Endothelial cell of umbilical vein (primary cell): Measurements from ENCODE around the gene DLGAP4. TPM values are rescaled to one million over a fixed set of nuclear protein-coding genes. Genes with fewer than 3 reads are reported as not detected.

Source experiments
- BruUV-seq: library from RNA; stranded (reverse); fragments of 400-500 nt; replicated peaks from 2 replicates; lab custom pipeline; 2021; lab: Mats Ljungman, UMichigan
- CTCF ChIA-PET: fragments of 300-600, 350-600 bp; sonication (Branson Sonifier 250); formaldehyde crosslinking; loops from one replicate; lab custom pipeline; 2021; ENCODE audit warnings: antibody characterized with exemption, inconsistent platforms; lab: Charles Lee
- POLR2A ChIA-PET: fragments of 300-600, 350-600 bp; sonication (Branson Sonifier 250); formaldehyde crosslinking; loops from one replicate; lab custom pipeline; 2021; ENCODE audit warnings: antibody characterized with exemption, inconsistent platforms; lab: Charles Lee
- DNase-seq: peaks from one replicate; pipeline ENCODE4 v3.0.0-alpha.2; 2011; ENCODE audit warnings: low read depth, low spot score
- FAIRE-seq: peaks from 2 replicates; lab custom pipeline; 2011; peaks lifted over from hg19 to GRCh38; lab: Jason Lieb, UNC
- H2AFZ ChIP-seq: 2 replicates; pipeline ENCODE4 v1.6.0; 2012; ENCODE audit warnings: low read depth, low read length, control low read depth, inconsistent platforms
- H3K27ac ChIP-seq: 2 replicates; pipeline ENCODE4 v1.5.1; 2011; ENCODE audit warnings: low read depth, mild to moderate bottlenecking, control low read depth, low read length, moderate library complexity; ENCODE audit not compliant: insufficient read depth
- H3K27me3 ChIP-seq, 2 experiments: 2 replicates each; pipeline versions ENCODE4 v1.6.0 to v1.6.1; 2011; ENCODE audit warnings: low read length in 2 of 2, mixed read lengths in 1 of 2; ENCODE audit not compliant: control insufficient read depth in 2 of 2, insufficient read depth in 2 of 2
- H3K36me3 ChIP-seq, 2 experiments: 2 replicates in 1 of 2; 3 replicates in 1 of 2; pipeline ENCODE4 v1.5.1; 2011; ENCODE audit warnings: low read length in 2 of 2, mild to moderate bottlenecking in 1 of 2, moderate library complexity in 1 of 2; ENCODE audit not compliant: control insufficient read depth in 2 of 2, insufficient read depth in 2 of 2; ENCODE audit errors: extremely low read depth in 1 of 2
- H3K4me1 ChIP-seq: 3 replicates; pipeline ENCODE4 v1.5.1; 2011; ENCODE audit warnings: mild to moderate bottlenecking, low read length; ENCODE audit not compliant: control insufficient read depth, insufficient read depth; ENCODE audit errors: extremely low read depth
- H3K4me2 ChIP-seq: 2 replicates; pipeline ENCODE4 v1.6.1; 2011; ENCODE audit warnings: low read length, control low read depth, mixed read lengths; ENCODE audit not compliant: insufficient read depth
- H3K4me3 ChIP-seq, 3 experiments: fragments of 200-600 bp in 1 of 3; sonication (generic), shearing (Covaris generic) in 1 of 3; replicated peaks in 1 of 3; 2 replicates each; pipeline ENCODE4 v1.5.1; 2011 to 2016; ENCODE audit warnings: control low read depth in 3 of 3, low read length in 3 of 3, mild to moderate bottlenecking in 2 of 3, inconsistent platforms in 1 of 3, low read depth in 1 of 3, moderate library complexity in 1 of 3; ENCODE audit not compliant: insufficient read depth in 1 of 3
- H3K79me2 ChIP-seq: 2 replicates; pipeline ENCODE4 v1.6.0; 2012; ENCODE audit warnings: low read length, inconsistent platforms; ENCODE audit not compliant: control insufficient read depth, insufficient read depth
- H3K9ac ChIP-seq: replicated peaks from 2 replicates; pipeline ENCODE3; 2011; ENCODE audit warnings: low read length, control low read depth; ENCODE audit not compliant: insufficient read depth; ENCODE audit errors: extremely low read depth
- H3K9me1 ChIP-seq: replicated peaks from 3 replicates; pipeline ENCODE4 v1.6.0; 2011; ENCODE audit warnings: mild to moderate bottlenecking, low read length; ENCODE audit not compliant: control insufficient read depth, insufficient read depth; ENCODE audit errors: extremely low read depth
- H3K9me3 ChIP-seq: replicated peaks from 2 replicates; pipeline ENCODE4 v1.5.1; 2012; ENCODE audit warnings: low read length, inconsistent platforms; ENCODE audit not compliant: control insufficient read depth, insufficient read depth
- H4K20me1 ChIP-seq: replicated peaks from 2 replicates; pipeline ENCODE3; 2011; ENCODE audit warnings: mild to moderate bottlenecking, low read length; ENCODE audit not compliant: control insufficient read depth, insufficient read depth; ENCODE audit errors: extremely low read depth
- CTCF ChIP-seq, 2 donors: IDR thresholded peaks; 1 replicate in 1 of 2; 2 replicates in 1 of 2; pipeline ENCODE4 v1.5.1; 2011; ENCODE audit warnings: low read length in 2 of 2, mild to moderate bottlenecking in 2 of 2, moderate library complexity in 2 of 2, control low read depth in 1 of 2, inconsistent platforms in 1 of 2, low read depth in 1 of 2; ENCODE audit not compliant: insufficient read depth in 1 of 2; ENCODE audit errors: extremely low read depth in 1 of 2
- EZH2 ChIP-seq: IDR thresholded peaks from 2 replicates; pipeline ENCODE4 v1.6.1; 2012; ENCODE audit warnings: borderline replicate concordance, low read depth, mild to moderate bottlenecking, moderate library complexity, low read length, inconsistent platforms; ENCODE audit not compliant: severe bottlenecking
- FOS ChIP-seq: IDR thresholded peaks from 2 replicates; pipeline ENCODE4 v1.6.1; 2011; ENCODE audit warnings: mild to moderate bottlenecking, low read length, moderate library complexity, borderline replicate concordance; ENCODE audit not compliant: insufficient read depth
- GATA2 ChIP-seq: IDR thresholded peaks from 2 replicates; pipeline ENCODE4 v1.7.0; 2011; ENCODE audit warnings: low read depth, mild to moderate bottlenecking, moderate library complexity, mixed read lengths, low read length; ENCODE audit not compliant: insufficient read length, insufficient read depth
- JUN ChIP-seq: IDR thresholded peaks from 2 replicates; pipeline ENCODE4 v1.6.1; 2011; ENCODE audit warnings: borderline replicate concordance, low read depth; ENCODE audit not compliant: insufficient read length, insufficient read depth
- MAX ChIP-seq: IDR thresholded peaks from 2 replicates; pipeline ENCODE4 v1.6.1; 2011; ENCODE audit not compliant: insufficient read depth, insufficient read length
- POLR2A ChIP-seq: IDR thresholded peaks from 2 replicates; pipeline ENCODE4 v1.6.1; 2012; ENCODE audit warnings: low read depth, mild to moderate bottlenecking, control low read depth, low read length
- dilution Hi-C: fragments of 300-500 bp; cut with MboI; formaldehyde crosslinking; loops from one replicate; pipeline ENCODE4 v1.15.0; 2019; ENCODE audit warnings: low sequenced_read_pairs; ENCODE audit not compliant: extremely low pct_ligation_motif_present
- intact Hi-C: fragments of 100-400 bp; cut with micrococcal nuclease; formaldehyde crosslinking; loops from one replicate; pipeline ENCODE4 v1.10.0; 2022
- polyA plus RNA-seq, 4 experiments: library from polyadenylated mRNA; depleted of rRNA in 3 of 4; stranded (reverse) in 3 of 4; unstranded in 1 of 4; fragments of >200 nt; gene quantifications; 2 replicates each; pipeline versions ENCODE4 v1.2.1 to v1.2.3, GENCODE V29; 2011 to 2012; ENCODE audit warnings: missing spikeins in 1 of 4
- total RNA-seq: library from RNA; stranded (reverse); gene quantifications from 2 replicates; pipeline ENCODE4 v1.2.3, GENCODE V29; 2021

The DLGAP4 gene
- total and polyA plus RNA-seq, 2 donors (not counting 3 experiments of a cell fraction or from before 2014, with no cell fraction given) = 57.5 to 125 TPM

DNA sequence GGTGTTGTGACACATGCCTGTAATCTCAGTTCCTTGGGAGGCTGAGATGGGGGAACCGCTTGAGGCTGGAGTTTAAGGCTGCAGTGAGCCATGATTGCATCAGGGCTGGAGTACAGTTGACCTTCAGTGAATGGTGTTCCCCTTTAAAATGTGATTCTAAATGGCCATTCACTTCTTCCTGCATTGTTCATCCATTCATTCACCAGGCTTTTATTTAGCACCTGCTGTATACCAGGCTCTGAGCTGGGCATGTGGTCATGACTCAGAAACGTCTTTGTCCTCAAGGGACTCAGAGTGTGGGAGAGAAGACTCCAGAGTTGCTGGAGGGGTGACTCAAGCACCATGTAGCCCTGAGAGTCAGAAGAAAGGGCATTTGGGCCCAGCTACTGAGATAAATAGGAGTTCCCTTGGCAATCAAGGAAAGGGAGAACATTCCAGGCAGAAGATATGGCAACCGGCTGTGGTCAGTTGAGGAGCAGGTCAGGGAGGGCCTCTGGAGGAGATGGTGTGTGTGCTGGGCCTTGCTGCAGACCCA, 101.1 kb downstream of the DLGAP4 start:
- DNase-seq (no peak), FAIRE-seq (no peak)
- POLR2A ChIA-PET = no interaction called here
- dilution Hi-C loops (no loop called here), intact Hi-C loops (no loop called here)
- H3K9ac ChIP-seq = no peak overlapping the region
- no peak overlapping the region for H3K4me3 ChIP-seq
- no peak overlapping the region for H3K27ac ChIP-seq
- no TSS peak for BruUV-seq
- no peak overlapping the region for H3K4me2 ChIP-seq
- H4K20me1 ChIP-seq = no peaks in the 10 kb centered on the region
- no peaks in the 10 kb centered on the region for H3K36me3 ChIP-seq
- H3K9me3 ChIP-seq = no peaks in the 10 kb centered on the region
- H3K4me1 ChIP-seq = peaks cover 5% of the 10 kb centered on the region
- CTCF ChIA-PET = interaction anchor here (1.1 kb wide), 1 partner anchor 8 kb away, joined by 15 read pairs; no protein-coding TSS in a partner anchor
- peaks cover 7 to 8% of the 10 kb centered on the region in 2 experiments for H3K27me3 ChIP-seq
- TF ChIP-seq JUN (no peak), CTCF (IDR thresholded peaks at IDR 0.05; ENCODE audit: extremely low read depth in 1 of 2, insufficient read depth in 1 of 2, low read depth in 1 of 2, low read length in 2 of 2) (no peak), MAX (no peak), EZH2 (no peak), GATA2 (no peak), FOS (no peak), POLR2A (no peak)
- H2AFZ ChIP-seq = no peak overlapping the region
- no peaks in the 10 kb centered on the region for H3K79me2 ChIP-seq
- H3K9me1 ChIP-seq = no peaks in the 10 kb centered on the region
